Subcutaneous adipose tissue (tissue), 4 donors: ENCODE results near the gene FBXO44. TPM values are rescaled to one million over a fixed set of nuclear protein-coding genes. Genes with fewer than 3 reads are reported as not detected.

ENCODE experiments used
- CTCF ChIP-seq: fragments of 450-650 bp; IDR thresholded peaks from one replicate; pipeline ENCODE4 v1.5.1; 2016; ENCODE audit warnings: low read depth, mild to moderate bottlenecking, control low read depth, antibody characterized with exemption, moderate library complexity
- total RNA-seq, 4 donors: library from RNA; depleted of rRNA; stranded (reverse); fragments of >200 nt; gene quantifications; one replicate each; pipeline ENCODE4 v1.1.0, GENCODE V29; 2016

The FBXO44 gene
- total RNA-seq, 4 donors from 2014 or later = 6.2 to 13.1 (median 7.8) TPM

- no peak for TF ChIP-seq CTCF
These were observed 5.9 kb upstream of the FBXO44 start for GRCh38 chr1:11648732-11649158.

- no peak for TF ChIP-seq CTCF
These were observed 5.4 kb upstream of the FBXO44 start for GRCh38 chr1:11649237-11649623.

- TF ChIP-seq CTCF = no peak
These were observed 4.9 kb upstream of the FBXO44 start for GRCh38 chr1:11649624-11650330.

- TF ChIP-seq CTCF = no peak
These were observed 4.2 kb upstream of the FBXO44 start for GRCh38 chr1:11650331-11650991.

DNA sequence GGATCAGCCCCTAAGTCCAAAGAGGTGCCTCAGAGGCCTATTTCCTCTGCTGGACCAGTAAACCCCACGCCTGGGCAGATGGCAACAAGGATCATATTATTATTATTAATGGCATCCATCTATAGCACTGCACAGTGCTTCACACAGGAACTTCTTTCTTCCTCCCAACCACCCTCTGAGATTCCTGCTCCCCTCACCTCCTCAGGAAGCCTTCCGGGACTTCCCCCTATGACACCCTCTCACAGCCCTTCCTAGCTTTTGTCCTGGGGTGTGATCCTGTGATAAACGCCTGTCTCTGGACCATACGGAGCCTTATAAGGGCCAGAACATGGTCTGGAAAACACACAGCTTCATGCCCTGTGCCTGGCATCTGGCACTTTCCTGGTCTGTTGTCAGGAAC, 3.7 kb upstream of the FBXO44 start:
- no peak for TF ChIP-seq CTCF

DNA sequence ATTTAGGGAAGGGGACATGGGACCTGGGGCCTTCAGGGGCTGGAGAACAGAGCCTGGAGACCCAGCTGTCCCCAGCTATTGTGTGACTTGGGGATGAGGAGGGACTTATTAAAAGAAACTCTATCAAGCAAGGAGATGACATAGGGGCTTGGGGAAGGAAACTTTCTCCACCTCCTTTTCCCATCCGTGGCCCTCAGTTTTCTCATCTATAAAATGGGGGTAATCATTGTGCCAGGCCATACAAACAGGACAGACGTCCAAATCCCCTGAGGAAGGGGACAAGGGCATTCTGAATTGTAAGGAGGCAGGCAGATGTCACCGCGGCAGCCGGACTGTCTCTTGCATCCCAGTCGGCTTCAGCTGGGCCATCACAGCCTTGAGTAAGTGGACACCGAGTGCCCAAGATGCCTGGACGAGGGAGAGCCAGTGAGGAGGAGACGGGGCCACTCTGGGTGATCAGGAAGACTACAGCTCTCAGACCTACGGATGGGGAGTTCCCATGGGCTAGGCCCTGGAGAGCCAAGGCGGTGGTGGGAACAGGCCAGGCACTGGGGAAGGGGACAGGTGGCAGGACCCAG, 2.4 kb upstream of the FBXO44 start:
- TF ChIP-seq CTCF = no peak

DNA sequence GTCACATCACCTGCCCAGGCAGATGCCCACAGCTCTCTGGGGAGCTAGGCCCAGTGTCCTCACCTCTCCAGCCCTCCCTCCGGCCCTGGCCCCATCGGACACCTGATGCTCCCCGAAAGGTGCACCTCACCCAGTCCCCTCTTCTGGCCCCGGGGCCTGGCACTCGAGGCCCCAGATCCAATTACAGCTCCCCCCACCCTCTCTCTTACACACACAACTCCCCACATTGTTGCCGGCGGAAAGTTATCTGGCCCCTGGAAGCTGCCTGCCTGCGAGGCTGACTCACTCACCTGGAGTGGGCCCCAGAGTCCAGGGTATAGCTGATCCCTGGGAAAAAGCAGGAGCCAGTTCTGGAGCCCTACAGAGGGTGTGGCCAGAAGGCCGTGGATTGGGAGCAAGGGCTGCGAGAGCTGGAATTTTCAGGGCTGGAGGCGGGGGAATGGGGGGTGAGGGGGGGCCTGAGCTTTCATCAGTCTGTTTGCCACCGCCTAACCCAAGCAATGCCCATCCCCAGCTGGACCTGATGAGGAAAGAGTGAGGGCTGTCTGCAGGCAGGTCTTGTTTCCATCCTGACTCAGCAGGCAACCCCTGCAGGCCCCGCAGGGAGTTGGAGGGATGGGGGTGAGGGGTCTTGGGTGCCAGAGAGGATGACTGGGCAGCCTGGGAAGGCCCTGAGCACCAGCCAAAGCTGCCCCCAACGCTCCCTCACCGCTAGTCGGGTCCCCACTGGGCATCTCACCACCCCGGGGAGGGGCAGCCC, 1.4 kb upstream of the FBXO44 start:
- no peak for TF ChIP-seq CTCF
